GM23338 (cell line): ENCODE measurements around the gene CYTH1. TPM values are rescaled to one million over a fixed set of nuclear protein-coding genes. Genes with fewer than 3 reads are reported as not detected.

Experiments
- ATAC-seq: fragments of 200-7000 bp; cut with Tn5 transposase; 3 replicates; pipeline ENCODE4 v1.9.1; 2020
- DNase-seq: peaks from one replicate; pipeline ENCODE4 v3.0.0-alpha.2; 2015; ENCODE audit warnings: low spot score
- H2AFZ ChIP-seq: fragments of 200-600 bp; sonication (generic); 2 replicates; pipeline ENCODE4 v1.8.0; 2016; ENCODE audit warnings: antibody characterized with exemption, mild to moderate bottlenecking, moderate library complexity
- H3F3A ChIP-seq: fragments of 200-600 bp; sonication (generic); replicated peaks from 2 replicates; pipeline ENCODE4 v1.8.0; 2017; ENCODE audit warnings: antibody characterized with exemption, mixed run types, low read depth
- H3K27ac ChIP-seq: fragments of 200-600 bp; sonication (generic); 2 replicates; pipeline ENCODE4 v1.6.1; 2016; ENCODE audit warnings: low read depth
- H3K27me3 ChIP-seq: fragments of 200-600 bp; sonication (generic); 2 replicates; pipeline ENCODE4 v1.8.0; 2016; ENCODE audit warnings: mild to moderate bottlenecking, mixed run types, moderate library complexity; ENCODE audit not compliant: insufficient read depth
- H3K36me3 ChIP-seq: fragments of 200-600 bp; sonication (generic); 2 replicates; pipeline ENCODE4 v1.8.0; 2016; ENCODE audit warnings: mild to moderate bottlenecking; ENCODE audit not compliant: insufficient read depth
- H3K4me1 ChIP-seq: fragments of 200-600 bp; sonication (generic); 2 replicates; pipeline ENCODE4 v1.8.0; 2016; ENCODE audit warnings: mild to moderate bottlenecking, moderate library complexity; ENCODE audit not compliant: insufficient read depth
- H3K4me2 ChIP-seq: fragments of 200-600 bp; sonication (generic); 2 replicates; pipeline ENCODE4 v1.7.1; 2017; ENCODE audit warnings: mixed run types
- H3K4me3 ChIP-seq: fragments of 200-600 bp; sonication (generic); 2 replicates; pipeline ENCODE4 v1.6.1; 2016; ENCODE audit warnings: mixed run types
- H3K79me2 ChIP-seq: fragments of 200-600 bp; sonication (generic); replicated peaks from 2 replicates; pipeline ENCODE4 v1.8.0; 2017; ENCODE audit warnings: mild to moderate bottlenecking; ENCODE audit not compliant: insufficient read depth
- H3K9me2 ChIP-seq: fragments of 200-600 bp; sonication (generic); 2 replicates; pipeline ENCODE4 v1.8.0; 2017; ENCODE audit not compliant: insufficient read depth
- H4K20me1 ChIP-seq: fragments of 200-600 bp; sonication (generic); replicated peaks from 2 replicates; pipeline ENCODE4 v1.8.0; 2017; ENCODE audit warnings: mild to moderate bottlenecking; ENCODE audit not compliant: insufficient read depth
- H3K27ac Mint-ChIP-seq: 2 replicates; pipeline ENCODE4 v1.8.0; 2020; ENCODE audit warnings: inconsistent platforms, mild to moderate bottlenecking, moderate library complexity, mixed read lengths
- H3K27me3 Mint-ChIP-seq: 3 replicates; pipeline ENCODE4 v1.8.0; 2022; ENCODE audit warnings: low read depth, mild to moderate bottlenecking, moderate library complexity, mixed read lengths, inconsistent platforms; ENCODE audit not compliant: insufficient read depth, poor library complexity
- H3K36me3 Mint-ChIP-seq: 3 replicates; pipeline ENCODE4 v1.8.0; 2021; ENCODE audit warnings: low read depth, mild to moderate bottlenecking, inconsistent platforms, moderate library complexity, mixed read lengths
- H3K4me1 Mint-ChIP-seq: 3 replicates; pipeline ENCODE4 v1.8.0; 2020; ENCODE audit warnings: mild to moderate bottlenecking, inconsistent platforms, mixed read lengths
- H3K4me3 Mint-ChIP-seq: 3 replicates; pipeline ENCODE4 v1.8.0; 2021; ENCODE audit warnings: moderate library complexity, mild to moderate bottlenecking, inconsistent platforms, mixed read lengths
- H3K9me3 Mint-ChIP-seq: 3 replicates; pipeline ENCODE4 v1.8.0; 2020; ENCODE audit warnings: moderate library complexity, mild to moderate bottlenecking, inconsistent platforms, mixed read lengths
- CREB1 ChIP-seq: fragments of 250-450 bp; sonication (Bioruptor Pico); IDR thresholded peaks from 2 replicates; pipeline ENCODE4 v1.5.0; 2020; ENCODE audit warnings: low read depth, mild to moderate bottlenecking, moderate library complexity
- CTCF ChIP-seq, 2 experiments: fragments of 200-600 bp in 1 of 2; sonication (generic) in 1 of 2; conservative IDR thresholded peaks; 2 replicates each; pipeline versions ENCODE4 v1.5.1 to v1.6.1; 2016 to 2017; ENCODE audit warnings: antibody characterized with exemption in 2 of 2, low read depth in 2 of 2, mild to moderate bottlenecking in 2 of 2, moderate library complexity in 1 of 2
- ETS1 ChIP-seq: IDR thresholded peaks from 2 replicates; pipeline ENCODE4 v1.6.1; 2016; ENCODE audit warnings: antibody characterized with exemption
- EZH2 ChIP-seq: fragments of 200-600 bp; sonication (generic); IDR thresholded peaks from one replicate; pipeline ENCODE4 v1.8.0; 2017; ENCODE audit warnings: antibody characterized with exemption, mild to moderate bottlenecking, low read depth; ENCODE audit not compliant: unreplicated experiment
- EZH2phosphoT487 ChIP-seq: fragments of 200-600 bp; sonication (generic); IDR thresholded peaks from one replicate; pipeline ENCODE4 v1.8.1; 2018; ENCODE audit warnings: antibody characterized with exemption; ENCODE audit not compliant: unreplicated experiment
- JUNB ChIP-seq: IDR thresholded peaks from one replicate; pipeline ENCODE4 v1.6.1; 2016; ENCODE audit warnings: antibody characterized with exemption; ENCODE audit not compliant: unreplicated experiment
- NANOG ChIP-seq: IDR thresholded peaks from 2 replicates; pipeline ENCODE4 v1.6.1; 2016; ENCODE audit warnings: antibody characterized with exemption, borderline replicate concordance
- POLR2AphosphoS5 ChIP-seq: IDR thresholded peaks from 2 replicates; pipeline ENCODE4 v1.6.1; 2016; ENCODE audit warnings: antibody characterized with exemption, low read depth
- STAT1 ChIP-seq: IDR thresholded peaks from one replicate; pipeline ENCODE4 v1.6.1; 2016; ENCODE audit warnings: antibody characterized with exemption; ENCODE audit not compliant: unreplicated experiment
- ZNF114 ChIP-seq: fragments of 250-450 bp; sonication (Bioruptor Pico); IDR thresholded peaks from 2 replicates; pipeline ENCODE4 v1.5.0; 2020; ENCODE audit warnings: mild to moderate bottlenecking, moderate library complexity
- ZNF331 ChIP-seq: fragments of 250-450 bp; sonication (Bioruptor Pico); IDR thresholded peaks from 2 replicates; pipeline ENCODE4 v1.5.0; 2020; ENCODE audit warnings: low read depth, mild to moderate bottlenecking, moderate library complexity
- polyA plus RNA-seq: library from polyadenylated mRNA; unstranded; fragments of >200 nt; fragmentation: Nextera tagmentation; extraction: Ambion mirVana; gene quantifications from 2 replicates; pipeline ENCODE4 v1.2.1, GENCODE V29; 2016
- total RNA-seq: library from RNA; depleted of rRNA; stranded (reverse); fragments of >200 nt; shearing (Covaris generic); gene quantifications from 2 replicates; pipeline ENCODE4 v1.2.3, GENCODE V29; 2014
- TF ChIP-seq, protein P1 (sequence below): IDR thresholded peaks from one replicate; pipeline ENCODE4 v1.6.1; 2018; ENCODE audit warnings: antibody characterized with exemption; ENCODE audit not compliant: unreplicated experiment

The CYTH1 gene
- total and polyA plus RNA-seq, 2 experiments from 2014 or later, result 13.8 to 14.5 TPM

DNA sequence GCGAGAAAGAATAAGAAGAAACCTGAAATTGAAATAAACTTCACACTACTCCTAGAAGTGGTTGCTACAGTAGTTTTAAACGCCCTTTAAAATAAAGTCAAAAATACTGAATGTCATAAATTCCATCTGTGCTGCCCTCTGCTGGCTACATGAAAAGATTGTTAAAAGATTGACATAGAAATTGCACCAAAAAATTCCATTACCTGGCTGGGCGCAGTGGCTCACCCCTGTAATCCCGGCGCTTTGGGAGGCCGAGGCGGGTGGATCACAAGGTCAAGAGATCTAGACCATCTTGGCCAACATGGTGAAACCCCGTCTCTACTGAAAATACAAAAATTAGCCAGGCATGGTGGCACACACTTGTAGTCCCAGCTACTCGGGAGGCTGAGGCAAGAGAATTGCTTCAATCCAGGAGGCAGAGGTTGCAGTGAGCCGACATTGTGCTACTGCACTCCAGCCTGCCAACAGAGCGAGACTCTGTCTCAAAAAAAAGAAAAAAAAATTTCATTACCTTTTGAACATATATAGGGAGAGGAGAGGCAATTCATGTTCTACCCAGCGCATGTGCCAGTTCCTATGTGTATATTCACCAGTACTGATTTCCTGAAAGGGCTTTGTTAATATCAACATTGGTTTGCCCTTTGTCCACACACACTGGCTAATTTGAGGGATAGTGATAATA is 36.5 kb downstream of the CYTH1 start:
- no peaks in the 10 kb centered on the region for H3K27me3 ChIP-seq
- Mint-ChIP-seq H3K4me3 (no peak overlapping the region), H3K9me3 (no peaks in the 10 kb centered on the region), H3K36me3 (no peaks in the 10 kb centered on the region), H3K27me3 (no peaks in the 10 kb centered on the region), H3K27ac (no peak overlapping the region), H3K4me1 (peaks cover 33% of the 10 kb centered on the region)
- H3K4me3 ChIP-seq, result no peak overlapping the region
- TF ChIP-seq CTCF (conservative IDR thresholded peaks at IDR 0.05; ENCODE audit: low read depth in 2 of 2), result peak; percentile 53 to 76
- no peak for TF ChIP-seq EZH2
- DNase-seq (peak; percentile 80), ATAC-seq (peak; percentile 26; the same call in 2 of the 3 replicates)
- H3K36me3 ChIP-seq, result no peaks in the 10 kb centered on the region
- H3F3A ChIP-seq, result no peaks in the 10 kb centered on the region
- 0 out of 2 replicates have a peak overlapping the region, but pooled peaks have one; percentile 18 for H3K4me2 ChIP-seq
- no peak overlapping the region for H2AFZ ChIP-seq
- H3K27ac ChIP-seq, result no peak overlapping the region
- H3K79me2 ChIP-seq, result peaks cover 5% of the 10 kb centered on the region; the same call in 1 of the 2 replicates
- peaks cover 8% of the 10 kb centered on the region for H3K4me1 ChIP-seq
- 0 out of 2 replicates have a peak, but pooled peaks cover 2% of the 10 kb centered on the region for H4K20me1 ChIP-seq
- H3K9me2 ChIP-seq, result no peaks in the 10 kb centered on the region

GRCh38 chr17:78742901-78743300 is 39.2 kb downstream of the CYTH1 start:
- no peaks in the 10 kb centered on the region for H3K9me2 ChIP-seq
- Mint-ChIP-seq H3K27me3 (no peaks in the 10 kb centered on the region), H3K27ac (no peak overlapping the region), H3K36me3 (no peaks in the 10 kb centered on the region), H3K4me1 (peaks cover 40% of the 10 kb centered on the region), H3K4me3 (no peak overlapping the region), H3K9me3 (no peaks in the 10 kb centered on the region; the same call in 2 of the 3 replicates)
- no peaks in the 10 kb centered on the region for H3K27me3 ChIP-seq
- H3K4me1 ChIP-seq, result peaks cover 10% of the 10 kb centered on the region
- ATAC-seq (no peak), DNase-seq (no peak)
- no peak overlapping the region for H3K4me2 ChIP-seq
- H3K79me2 ChIP-seq, result peaks cover 6% of the 10 kb centered on the region; the same call in 1 of the 2 replicates
- no peak overlapping the region for H3K27ac ChIP-seq
- 0 out of 2 replicates have a peak, but pooled peaks cover 2% of the 10 kb centered on the region for H4K20me1 ChIP-seq
- no peak overlapping the region for H2AFZ ChIP-seq
- H3F3A ChIP-seq, result no peaks in the 10 kb centered on the region
- H3K4me3 ChIP-seq, result no peak overlapping the region
- H3K36me3 ChIP-seq, result no peaks in the 10 kb centered on the region
- TF ChIP-seq ETS1 (no peak), NANOG (no peak), POLR2AphosphoS5 (no peak), EZH2phosphoT487 (no peak), EZH2 (no peak), JUNB (no peak), ZNF114 (no peak), CREB1 (no peak), STAT1 (no peak), ZNF331 (no peak), CTCF (conservative IDR thresholded peaks at IDR 0.05; ENCODE audit: low read depth in 2 of 2) (no peak)
- TF ChIP-seq, protein P1, sequence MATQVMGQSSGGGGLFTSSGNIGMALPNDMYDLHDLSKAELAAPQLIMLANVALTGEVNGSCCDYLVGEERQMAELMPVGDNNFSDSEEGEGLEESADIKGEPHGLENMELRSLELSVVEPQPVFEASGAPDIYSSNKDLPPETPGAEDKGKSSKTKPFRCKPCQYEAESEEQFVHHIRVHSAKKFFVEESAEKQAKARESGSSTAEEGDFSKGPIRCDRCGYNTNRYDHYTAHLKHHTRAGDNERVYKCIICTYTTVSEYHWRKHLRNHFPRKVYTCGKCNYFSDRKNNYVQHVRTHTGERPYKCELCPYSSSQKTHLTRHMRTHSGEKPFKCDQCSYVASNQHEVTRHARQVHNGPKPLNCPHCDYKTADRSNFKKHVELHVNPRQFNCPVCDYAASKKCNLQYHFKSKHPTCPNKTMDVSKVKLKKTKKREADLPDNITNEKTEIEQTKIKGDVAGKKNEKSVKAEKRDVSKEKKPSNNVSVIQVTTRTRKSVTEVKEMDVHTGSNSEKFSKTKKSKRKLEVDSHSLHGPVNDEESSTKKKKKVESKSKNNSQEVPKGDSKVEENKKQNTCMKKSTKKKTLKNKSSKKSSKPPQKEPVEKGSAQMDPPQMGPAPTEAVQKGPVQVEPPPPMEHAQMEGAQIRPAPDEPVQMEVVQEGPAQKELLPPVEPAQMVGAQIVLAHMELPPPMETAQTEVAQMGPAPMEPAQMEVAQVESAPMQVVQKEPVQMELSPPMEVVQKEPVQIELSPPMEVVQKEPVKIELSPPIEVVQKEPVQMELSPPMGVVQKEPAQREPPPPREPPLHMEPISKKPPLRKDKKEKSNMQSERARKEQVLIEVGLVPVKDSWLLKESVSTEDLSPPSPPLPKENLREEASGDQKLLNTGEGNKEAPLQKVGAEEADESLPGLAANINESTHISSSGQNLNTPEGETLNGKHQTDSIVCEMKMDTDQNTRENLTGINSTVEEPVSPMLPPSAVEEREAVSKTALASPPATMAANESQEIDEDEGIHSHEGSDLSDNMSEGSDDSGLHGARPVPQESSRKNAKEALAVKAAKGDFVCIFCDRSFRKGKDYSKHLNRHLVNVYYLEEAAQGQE, result no peak
